HEK293T (cell line): ENCODE measurements around the gene CFAP43.

Source experiments
- CTCF ChIA-PET: fragments of 350-600 bp; formaldehyde crosslinking; extraction: SDS; loops from one replicate; lab custom pipeline; 2021; ENCODE audit warnings: antibody characterized with exemption, inconsistent platforms; lab: Yijun Ruan, JAX
- POLR2A ChIA-PET: fragments of 350-600 bp; formaldehyde crosslinking; extraction: SDS; loops from one replicate; lab custom pipeline; 2020; ENCODE audit warnings: antibody characterized with exemption, inconsistent platforms; lab: Yijun Ruan, JAX
- DNase-seq: peaks from one replicate; pipeline ENCODE4 v3.0.0; 2012; ENCODE audit warnings: mixed read lengths; ENCODE audit errors: extremely low spot score
- ARNT ChIP-seq: fragments of 450-650 bp; IDR thresholded peaks from 2 replicates; pipeline ENCODE4 v1.6.1; 2017; ENCODE audit warnings: mild to moderate bottlenecking
- BHLHE40 ChIP-seq: fragments of 450-650 bp; IDR thresholded peaks from 2 replicates; pipeline ENCODE4 v1.6.1; 2016; ENCODE audit warnings: mild to moderate bottlenecking, moderate library complexity, borderline replicate concordance
- CTBP1 ChIP-seq: fragments of 450-650 bp; IDR thresholded peaks from 2 replicates; pipeline ENCODE4 v1.6.1; 2016; ENCODE audit warnings: borderline replicate concordance
- ELF4 ChIP-seq: fragments of 450-650 bp; IDR thresholded peaks from 2 replicates; pipeline ENCODE4 v1.6.1; 2017; ENCODE audit warnings: antibody characterized with exemption
- FOXA1 ChIP-seq: fragments of 450-650 bp; IDR thresholded peaks from 2 replicates; pipeline ENCODE4 v1.6.1; 2016; ENCODE audit warnings: mild to moderate bottlenecking
- FOXK2 ChIP-seq: fragments of 450-650 bp; IDR thresholded peaks from 2 replicates; pipeline ENCODE4 v1.6.1; 2016; ENCODE audit warnings: mild to moderate bottlenecking
- FOXM1 ChIP-seq: fragments of 450-650 bp; IDR thresholded peaks from 2 replicates; pipeline ENCODE4 v1.6.1; 2017; ENCODE audit warnings: mild to moderate bottlenecking, borderline replicate concordance
- HDGF ChIP-seq: fragments of 450-650 bp; IDR thresholded peaks from 2 replicates; pipeline ENCODE4 v1.6.1; 2017; ENCODE audit warnings: antibody characterized with exemption, borderline replicate concordance
- L3MBTL2 ChIP-seq: fragments of 450-650 bp; conservative IDR thresholded peaks from 2 replicates; pipeline ENCODE4 v1.6.1; 2016; ENCODE audit warnings: mild to moderate bottlenecking
- LEF1 ChIP-seq: fragments of 450-650 bp; IDR thresholded peaks from 2 replicates; pipeline ENCODE4 v1.6.1; 2017; ENCODE audit warnings: mild to moderate bottlenecking, borderline replicate concordance
- NFRKB ChIP-seq: fragments of 450-650 bp; IDR thresholded peaks from 2 replicates; pipeline ENCODE4 v1.6.1; 2016; ENCODE audit warnings: mild to moderate bottlenecking, moderate library complexity
- SP1 ChIP-seq: fragments of 450-650 bp; IDR thresholded peaks from 2 replicates; pipeline ENCODE4 v1.6.1; 2017
- SUZ12 ChIP-seq: fragments of 450-650 bp; IDR thresholded peaks from 2 replicates; pipeline ENCODE4 v1.6.1; 2016; ENCODE audit warnings: mild to moderate bottlenecking
- TARDBP ChIP-seq: fragments of 450-650 bp; IDR thresholded peaks from 2 replicates; pipeline ENCODE4 v1.6.1; 2016
- ZNF384 ChIP-seq: fragments of 450-650 bp; IDR thresholded peaks from 2 replicates; pipeline ENCODE4 v1.6.1; 2016
- TF ChIP-seq, protein P1 (sequence below): fragments of 450-650 bp; IDR thresholded peaks from 2 replicates; pipeline ENCODE4 v1.6.1; 2016

The CFAP43 gene, protein sequence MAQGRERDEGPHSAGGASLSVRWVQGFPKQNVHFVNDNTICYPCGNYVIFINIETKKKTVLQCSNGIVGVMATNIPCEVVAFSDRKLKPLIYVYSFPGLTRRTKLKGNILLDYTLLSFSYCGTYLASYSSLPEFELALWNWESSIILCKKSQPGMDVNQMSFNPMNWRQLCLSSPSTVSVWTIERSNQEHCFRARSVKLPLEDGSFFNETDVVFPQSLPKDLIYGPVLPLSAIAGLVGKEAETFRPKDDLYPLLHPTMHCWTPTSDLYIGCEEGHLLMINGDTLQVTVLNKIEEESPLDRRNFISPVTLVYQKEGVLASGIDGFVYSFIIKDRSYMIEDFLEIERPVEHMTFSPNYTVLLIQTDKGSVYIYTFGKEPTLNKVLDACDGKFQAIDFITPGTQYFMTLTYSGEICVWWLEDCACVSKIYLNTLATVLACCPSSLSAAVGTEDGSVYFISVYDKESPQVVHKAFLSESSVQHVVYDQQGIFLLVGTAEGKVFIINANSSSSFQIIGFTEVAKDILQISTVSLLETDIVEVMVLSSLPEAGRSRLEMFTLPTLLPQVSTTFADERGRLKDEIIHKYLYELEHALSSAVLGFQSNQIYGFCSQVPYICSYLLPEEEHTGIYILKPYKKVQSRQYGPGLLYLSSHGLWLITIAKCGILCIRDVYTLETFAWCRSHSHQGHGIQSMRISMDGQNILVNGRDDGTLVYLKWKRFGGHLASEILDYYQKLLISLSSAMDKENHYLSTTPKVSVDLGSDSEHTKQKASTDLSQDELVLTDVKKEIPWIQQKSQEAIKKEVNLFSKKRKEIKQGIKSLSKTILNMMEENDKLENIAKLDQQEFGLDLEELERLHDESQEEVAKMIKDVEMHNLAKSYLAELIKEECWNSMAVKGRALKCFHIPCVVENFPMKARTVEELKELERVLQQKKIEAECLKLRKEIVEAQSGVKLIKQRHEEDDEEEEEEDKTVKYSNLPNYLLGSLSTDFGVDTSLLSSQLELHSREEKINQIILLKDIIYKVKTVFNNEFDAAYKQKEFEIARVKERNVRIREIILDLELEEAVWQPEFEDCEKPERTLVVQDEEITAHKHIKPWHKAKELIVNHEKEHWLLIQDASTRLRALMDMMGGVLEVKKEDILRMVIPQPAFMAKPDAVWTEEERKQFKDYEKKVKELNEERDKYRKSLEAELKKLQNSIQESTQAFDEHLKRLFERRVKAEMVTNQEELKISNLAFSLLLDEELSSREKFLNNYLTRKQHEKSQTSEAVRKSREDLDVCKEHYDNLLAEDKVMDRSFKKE (N-terminal part only)

DNA sequence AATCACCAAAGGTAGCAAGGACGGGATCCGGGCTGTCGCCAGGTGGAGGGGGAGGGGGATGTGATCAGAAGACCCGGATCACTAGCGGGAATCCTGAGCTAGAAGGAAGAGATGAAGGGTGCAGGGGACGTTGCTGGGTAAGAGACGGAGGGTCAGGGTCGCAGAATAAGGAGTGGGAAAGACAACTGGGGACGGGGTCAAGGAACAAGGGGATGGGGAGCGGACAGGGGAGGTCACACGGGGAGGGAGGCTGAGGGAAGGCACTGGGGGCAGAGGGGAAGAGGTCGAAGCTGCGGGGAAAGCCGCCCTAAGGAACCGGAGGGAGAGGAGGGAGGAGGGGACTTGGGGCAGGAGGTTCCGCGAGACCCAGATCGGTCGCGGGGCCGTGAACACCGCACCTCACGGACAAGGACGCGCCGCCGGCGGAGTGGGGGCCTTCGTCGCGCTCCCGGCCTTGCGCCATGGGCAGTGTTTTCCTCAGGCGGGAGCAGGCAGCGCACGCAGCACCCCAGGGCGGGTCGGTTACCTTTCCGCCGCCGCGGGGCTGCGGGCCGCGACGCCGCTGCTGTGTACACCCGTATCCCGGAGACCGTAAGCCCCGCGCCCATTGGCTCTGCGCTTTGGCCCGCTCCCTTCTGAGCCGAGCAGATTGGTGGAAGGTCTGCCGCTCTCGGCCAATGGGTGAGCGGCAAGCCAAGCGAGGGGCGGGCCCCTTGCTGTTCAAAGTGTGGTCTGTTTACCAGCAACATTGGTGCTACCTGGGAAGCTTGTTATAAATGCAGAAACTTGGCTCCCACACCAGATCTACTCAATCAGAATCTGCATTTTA lies at the start of gene CFAP43:
TSS of gene CFAP43 (minus strand) at position 581 of the 829 bp plus-strand sequence. CDS start at position 463, 118 bp downstream.
- ChIA-PET POLR2A (interaction anchor here (1.0 to 1.7 kb wide), 4 partner anchors 9 to 37 kb away, joined by 3 to 6 read pairs (median 6); partner anchors contain the start of genes GSTO1 and GSTO2), CTCF (no interaction called here)
- TF ChIP-seq SUZ12 (no peak), ZNF384 (no peak), HDGF (no peak), LEF1 (no peak), ARNT (no peak), FOXK2 (no peak), L3MBTL2 (peak; percentile 73; the same call in 1 of the 2 replicates)
- DNase-seq: peak; percentile 100

DNA sequence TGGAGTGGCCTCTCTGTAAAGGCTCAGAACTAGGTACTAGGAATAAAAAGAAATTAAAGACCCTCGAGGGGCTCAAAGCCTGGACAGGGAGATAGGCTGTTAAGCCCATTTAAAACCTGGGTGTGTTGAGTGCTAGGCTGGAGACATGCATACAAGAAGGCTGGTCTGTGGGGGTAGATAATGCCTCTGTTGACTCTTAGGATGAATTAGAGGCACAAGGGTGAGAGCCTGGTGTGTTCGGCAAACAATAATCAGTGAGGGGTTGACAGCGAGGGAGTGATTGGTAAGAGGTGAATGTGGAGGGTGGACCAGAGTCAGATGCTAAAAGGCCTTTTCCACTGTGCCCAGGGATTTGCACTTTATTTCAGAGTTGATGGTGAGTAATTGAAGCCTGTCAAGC lies 49.5 kb upstream of the CFAP43 start:
- ChIA-PET POLR2A (no interaction called here), CTCF (interaction anchor here (1.6 kb wide), 1 partner anchor 10 kb away, joined by 10 read pairs; no protein-coding TSS in a partner anchor)
- TF ChIP-seq CTBP1: no peak
- TF ChIP-seq ELF4: no peak
- TF ChIP-seq ARNT: no peak
- no peak for TF ChIP-seq NFRKB
- TF ChIP-seq SP1: no peak
- TF ChIP-seq SUZ12: no peak
- TF ChIP-seq ZNF384: no peak
- TF ChIP-seq, protein P1, sequence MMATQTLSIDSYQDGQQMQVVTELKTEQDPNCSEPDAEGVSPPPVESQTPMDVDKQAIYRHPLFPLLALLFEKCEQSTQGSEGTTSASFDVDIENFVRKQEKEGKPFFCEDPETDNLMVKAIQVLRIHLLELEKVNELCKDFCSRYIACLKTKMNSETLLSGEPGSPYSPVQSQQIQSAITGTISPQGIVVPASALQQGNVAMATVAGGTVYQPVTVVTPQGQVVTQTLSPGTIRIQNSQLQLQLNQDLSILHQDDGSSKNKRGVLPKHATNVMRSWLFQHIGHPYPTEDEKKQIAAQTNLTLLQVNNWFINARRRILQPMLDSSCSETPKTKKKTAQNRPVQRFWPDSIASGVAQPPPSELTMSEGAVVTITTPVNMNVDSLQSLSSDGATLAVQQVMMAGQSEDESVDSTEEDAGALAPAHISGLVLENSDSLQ: no peak
- no peak for TF ChIP-seq FOXK2
- no peak for TF ChIP-seq FOXA1
- TF ChIP-seq TARDBP: no peak
- TF ChIP-seq BHLHE40: no peak
- TF ChIP-seq HDGF: no peak
- no peak for DNase-seq

DNA sequence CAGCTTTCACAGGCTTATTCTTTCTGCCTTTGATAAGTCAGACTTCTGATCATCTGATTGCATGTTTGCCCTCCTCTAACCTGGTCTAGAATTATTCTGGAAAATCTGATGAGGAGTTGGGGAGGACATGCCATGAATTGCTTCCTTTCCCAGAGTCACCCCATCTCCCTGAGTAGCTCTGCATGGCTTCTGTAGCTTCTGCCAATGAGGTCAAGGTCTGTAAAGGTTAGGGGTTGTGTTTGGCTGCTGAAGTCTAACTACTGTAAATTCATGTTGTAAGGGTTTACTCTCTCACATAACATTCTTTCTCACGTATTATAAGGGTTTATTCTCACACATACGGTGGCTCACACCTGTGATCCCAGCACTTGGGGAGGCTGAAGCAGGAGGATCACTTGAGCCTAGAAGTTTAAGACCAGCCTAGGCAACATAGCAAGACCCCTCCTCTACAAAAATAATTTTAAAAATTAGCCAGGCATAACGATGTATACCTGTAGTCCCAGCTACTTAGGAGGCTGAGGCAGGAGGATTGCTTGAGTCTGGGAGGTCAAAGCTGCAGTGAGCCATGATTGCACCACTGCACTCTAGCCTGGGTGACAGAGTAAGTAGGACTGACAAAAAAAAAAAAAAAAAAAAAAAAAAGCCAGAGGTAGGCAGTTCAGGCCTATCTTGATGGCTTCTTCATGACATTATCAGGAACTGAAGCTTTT lies 47.5 kb upstream of the CFAP43 start:
- ChIA-PET CTCF (interaction anchor here (0.5 to 1.6 kb wide), 4 partner anchors 11 to 20 kb away, joined by 3 to 10 read pairs (median 4); no protein-coding TSS in a partner anchor), POLR2A (interaction anchor here (1.4 kb wide), 2 partner anchors 10 to 11 kb away, joined by 6 to 7 read pairs; partner anchors contain the start of gene GSTO2)
- no peak for DNase-seq
- TF ChIP-seq LEF1: no peak
- TF ChIP-seq ZNF384: no peak
- no peak for TF ChIP-seq FOXK2
- TF ChIP-seq NFRKB: no peak
- TF ChIP-seq FOXA1: no peak
- no peak for TF ChIP-seq L3MBTL2
- TF ChIP-seq ELF4: no peak

DNA sequence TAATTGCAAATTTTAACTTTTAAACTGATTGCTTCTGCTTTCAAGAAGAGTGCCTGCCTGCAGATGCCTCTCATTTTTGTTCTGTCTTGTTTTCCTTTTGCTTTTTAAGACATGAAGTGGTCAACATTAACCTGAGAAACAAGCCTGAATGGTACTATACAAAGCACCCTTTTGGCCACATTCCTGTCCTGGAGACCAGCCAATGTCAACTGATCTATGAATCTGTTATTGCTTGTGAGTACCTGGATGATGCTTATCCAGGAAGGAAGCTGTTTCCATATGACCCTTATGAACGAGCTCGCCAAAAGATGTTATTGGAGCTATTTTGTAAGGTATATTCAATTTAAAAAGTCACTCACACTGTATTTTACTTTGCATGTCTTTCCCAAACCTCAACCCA lies 45.6 kb upstream of the CFAP43 start:
- DNase-seq: no peak
- CTCF ChIA-PET: interaction anchor here (0.8 to 1.6 kb wide), 2 partner anchors 14 to 29 kb away, joined by 3 to 5 read pairs; no protein-coding TSS in a partner anchor

DNA sequence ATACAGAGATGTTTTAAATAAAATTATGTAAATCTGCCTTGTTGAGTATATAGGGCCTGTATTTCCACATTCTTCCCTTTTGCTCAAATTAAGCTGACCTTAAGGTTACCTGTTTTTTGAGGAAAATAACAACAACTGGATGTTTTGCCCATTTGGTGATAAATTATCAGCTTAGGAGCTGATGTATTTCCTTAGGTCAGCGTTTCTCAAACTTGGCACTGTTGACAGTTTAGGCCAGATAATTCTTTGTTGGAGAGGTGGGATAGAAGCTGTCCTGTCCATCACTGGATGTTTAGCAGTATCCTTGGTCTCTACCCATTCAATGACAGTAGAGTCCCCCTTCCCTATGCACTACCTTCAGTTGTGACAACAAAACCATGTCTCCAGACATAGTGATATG lies 44.0 kb upstream of the CFAP43 start:
- TF ChIP-seq SP1: no peak
- no peak for TF ChIP-seq TARDBP
- no peak for TF ChIP-seq FOXM1
- TF ChIP-seq CTBP1: no peak
- no peak for TF ChIP-seq ELF4
- TF ChIP-seq HDGF: no peak
- no peak for TF ChIP-seq L3MBTL2
- no peak for TF ChIP-seq FOXA1
- TF ChIP-seq BHLHE40: no peak
- TF ChIP-seq, protein P1: no peak
- no peak for TF ChIP-seq SUZ12
- no peak for TF ChIP-seq NFRKB
- no peak for TF ChIP-seq ZNF384
- TF ChIP-seq ARNT: no peak
- no peak for TF ChIP-seq LEF1
- no peak for TF ChIP-seq FOXK2
- POLR2A ChIA-PET: no interaction called here
- CTCF ChIA-PET: interaction anchor here (1.0 to 3.4 kb wide), 3 partner anchors 16 to 388 kb away, joined by 3 to 25 read pairs (median 15); partner anchors contain the start of gene CFAP58
- no peak for DNase-seq

More for the DNA sequence above, 45.6 kb upstream of the CFAP43 start:
- TF ChIP-seq ELF4: no peak
- no peak for TF ChIP-seq FOXA1
- TF ChIP-seq L3MBTL2: no peak
- no peak for TF ChIP-seq HDGF
- TF ChIP-seq SP1: no peak
- no peak for TF ChIP-seq FOXM1
- POLR2A ChIA-PET: no interaction called here
